HepG2 (cell line): ENCODE results near the gene CHPF. TPM values are rescaled to one million over a fixed set of nuclear protein-coding genes. Genes with fewer than 3 reads are reported as not detected.

Source experiments
- ATAC-seq: fragments of 200-7000 bp; cut with Tn5 transposase; 3 replicates; pipeline ENCODE4 v1.9.1; 2020; ENCODE audit warnings: mild to moderate bottlenecking, moderate library complexity
- BruUV-seq: library from RNA; stranded (reverse); fragments of 400-500 nt; replicated peaks from 2 replicates; lab custom pipeline; 2021; lab: Mats Ljungman, UMichigan
- CTCF ChIA-PET: fragments of 300-600 bp; formaldehyde crosslinking; extraction: SDS; loops from one replicate; lab custom pipeline; 2021; ENCODE audit warnings: low total read pairs, inconsistent platforms, low intra/inter-chr PET ratio; lab: Yijun Ruan, JAX
- POLR2A ChIA-PET: fragments of 350-600 bp; sonication (Branson Sonifier 250); formaldehyde crosslinking; loops from one replicate; lab custom pipeline; 2020; ENCODE audit warnings: antibody characterized with exemption, inconsistent platforms; lab: Yijun Ruan, JAX
- DNase-seq: peaks from one replicate; pipeline ENCODE4 v3.0.0-alpha.2; 2015; ENCODE audit warnings: low spot score
- FAIRE-seq: peaks from 3 replicates; lab custom pipeline; 2011; peaks lifted over from hg19 to GRCh38; lab: Jason Lieb, UNC
- H2AFZ ChIP-seq: one replicate; pipeline ENCODE4 v1.6.1; 2011; ENCODE audit warnings: low read length, inconsistent platforms
- H3K27ac ChIP-seq: fragments of 300-600 bp; 3 replicates; pipeline ENCODE4 v1.8.0; 2011; ENCODE audit warnings: mixed run types, mild to moderate bottlenecking, mixed read lengths, low read length, inconsistent platforms; ENCODE audit not compliant: insufficient read depth; ENCODE audit errors: extremely low read length
- H3K27me3 ChIP-seq, 2 experiments: fragments of 200-600 bp in 1 of 2; 2 replicates in 1 of 2; 3 replicates in 1 of 2; pipeline versions ENCODE4 v1.6.0 to v1.8.0; 2011; ENCODE audit warnings: low read length in 2 of 2, mild to moderate bottlenecking in 2 of 2, moderate library complexity in 2 of 2, inconsistent platforms in 1 of 2; ENCODE audit not compliant: insufficient read depth in 2 of 2, control insufficient read depth in 1 of 2
- H3K36me3 ChIP-seq, 2 experiments: fragments of 200-600 bp in 1 of 2; replicated peaks in 1 of 2; 2 replicates in 1 of 2; 3 replicates in 1 of 2; pipeline versions ENCODE4 v1.5.1 to v1.8.0; 2011; ENCODE audit warnings: low read length in 2 of 2, inconsistent platforms in 1 of 2; ENCODE audit not compliant: insufficient read depth in 2 of 2, control insufficient read depth in 1 of 2
- H3K4me1 ChIP-seq: 2 replicates; pipeline ENCODE4 v1.5.1; 2012; ENCODE audit warnings: low read length, inconsistent platforms; ENCODE audit not compliant: insufficient read depth
- H3K4me2 ChIP-seq: 2 replicates; pipeline ENCODE4 v1.6.0; 2011; ENCODE audit warnings: low read depth, low read length, inconsistent platforms
- H3K4me3 ChIP-seq, 3 experiments: fragments of 200-600 bp in 1 of 3; sonication (generic), shearing (Covaris generic) in 1 of 3; replicated peaks in 1 of 3; 2 replicates each; pipeline ENCODE4 v1.5.1; 2011 to 2016; ENCODE audit warnings: low read length in 3 of 3, inconsistent platforms in 2 of 3, low read depth in 2 of 3, mild to moderate bottlenecking in 2 of 3, control low read depth in 1 of 3, mixed read lengths in 1 of 3; ENCODE audit not compliant: insufficient read depth in 1 of 3
- H3K79me2 ChIP-seq: one replicate; pipeline ENCODE4 v1.6.1; 2011; ENCODE audit warnings: low read length, inconsistent platforms; ENCODE audit not compliant: insufficient read depth
- H3K9ac ChIP-seq: 2 replicates; pipeline ENCODE4 v1.6.0; 2011; ENCODE audit warnings: mild to moderate bottlenecking, low read depth, low read length, inconsistent platforms; ENCODE audit not compliant: insufficient read depth
- H3K9me3 ChIP-seq: 2 replicates; pipeline ENCODE4 v1.5.1; 2012; ENCODE audit warnings: mild to moderate bottlenecking, low read length
- H4K20me1 ChIP-seq: 2 replicates; pipeline ENCODE4 v1.6.0; 2011; ENCODE audit warnings: inconsistent platforms, mild to moderate bottlenecking, low read length, moderate library complexity; ENCODE audit not compliant: insufficient read depth
- DZIP1 ChIP-seq: sonication (generic); formaldehyde crosslinking; IDR thresholded peaks from 2 replicates; pipeline ENCODE4 v1.5.0; 2020; ENCODE audit warnings: mild to moderate bottlenecking, missing genetic modification reagents
- ELF3 ChIP-seq: IDR thresholded peaks from 2 replicates; pipeline ENCODE4 v1.6.1; 2016; ENCODE audit warnings: missing genetic modification reagents, missing compliant biosample characterization
- ETV5 ChIP-seq: IDR thresholded peaks from 2 replicates; pipeline ENCODE4 v1.6.1; 2018; ENCODE audit warnings: missing biosample characterization, missing genetic modification reagents, inconsistent platforms, borderline replicate concordance
- GZF1 ChIP-seq: sonication (generic); formaldehyde crosslinking; IDR thresholded peaks from 2 replicates; pipeline ENCODE4 v1.5.1; 2020; ENCODE audit warnings: mild to moderate bottlenecking, missing genetic modification reagents
- HNRNPK ChIP-seq: fragments of 200-400 bp; formaldehyde crosslinking; IDR thresholded peaks from 2 replicates; pipeline ENCODE4 v1.6.1; 2018; ENCODE audit warnings: low read length, low read depth, moderate library complexity, mild to moderate bottlenecking; ENCODE audit not compliant: poor library complexity, severe bottlenecking
- HOXA5 ChIP-seq: sonication (generic); formaldehyde crosslinking; IDR thresholded peaks from 2 replicates; pipeline ENCODE4 v1.4.0; 2020; ENCODE audit warnings: missing genetic modification reagents
- ZNF468 ChIP-seq: sonication (generic); formaldehyde crosslinking; IDR thresholded peaks from 2 replicates; pipeline ENCODE4 v1.8.0; 2022; ENCODE audit warnings: mild to moderate bottlenecking, moderate library complexity, missing genetic modification reagents
- ZNF512 ChIP-seq: sonication (generic); formaldehyde crosslinking; IDR thresholded peaks from 2 replicates; pipeline ENCODE4 v1.4.0; 2020; ENCODE audit warnings: mild to moderate bottlenecking, missing genetic modification reagents
- ZNF550 ChIP-seq: sonication (generic); formaldehyde crosslinking; IDR thresholded peaks from 2 replicates; pipeline ENCODE4 v1.4.0; 2020; ENCODE audit warnings: mild to moderate bottlenecking, missing genetic modification reagents, borderline replicate concordance
- ZNF552 ChIP-seq: sonication (generic); formaldehyde crosslinking; IDR thresholded peaks from 2 replicates; pipeline ENCODE4 v1.9.0; 2022; ENCODE audit warnings: missing genetic modification reagents, mild to moderate bottlenecking, borderline replicate concordance
- ZNF883 ChIP-seq: sonication (generic); formaldehyde crosslinking; IDR thresholded peaks from 2 replicates; pipeline ENCODE4 v1.5.1; 2020; ENCODE audit warnings: mild to moderate bottlenecking, missing genetic modification reagents; ENCODE audit errors: not compliant biosample characterization
- ZXDC ChIP-seq: sonication (generic); formaldehyde crosslinking; IDR thresholded peaks from 2 replicates; pipeline ENCODE4 v1.5.0; 2020; ENCODE audit warnings: mild to moderate bottlenecking, missing genetic modification reagents
- WGBS: methylation state at CpG from one replicate; pipeline ENCODE4 v1.1.6; 2017; ENCODE audit warnings: low lambda C conversion rate; 5-methylcytosine and 5-hydroxymethylcytosine counted together
- in situ Hi-C: cut with HindIII; loops from 2 replicates; pipeline ENCODE4 v1.10.0; 2017; ENCODE audit warnings: low pct_unique_long_range_greater_than_20kb; ENCODE audit not compliant: extremely low pct_ligation_motif_present
- intact Hi-C: fragments of 100-400 bp; cut with micrococcal nuclease; formaldehyde crosslinking; loops from one replicate; pipeline ENCODE4 v1.10.0; 2022; ENCODE audit not compliant: unreplicated experiment
- polyA plus RNA-seq, 8 experiments: library from polyadenylated mRNA; depleted of rRNA in 3 of 8; stranded (reverse) in 7 of 8; unstranded in 1 of 8; fragments of >200 nt; fragmentation: Illumina TruSeq in 4 of 8; extraction: Trizol in 4 of 8; gene quantifications; 2 replicates each; pipeline versions ENCODE4 v1.2.1 to v1.2.3, GENCODE V29; 2011 to 2016; ENCODE audit warnings: low read depth in 4 of 8, missing spikeins in 1 of 8, mixed read lengths in 1 of 8; ENCODE audit not compliant: insufficient read depth in 1 of 8
- total RNA-seq, 5 experiments: library from RNA; depleted of rRNA; stranded (reverse); fragments of >200 nt; fragmentation: Illumina TruSeq; extraction: Trizol; gene quantifications; 2 replicates each; pipeline ENCODE4 v1.2.3, GENCODE V29; 2016; ENCODE audit warnings: low read depth in 1 of 5
- TF ChIP-seq, protein P1 (sequence below): sonication (generic); formaldehyde crosslinking; IDR thresholded peaks from 2 replicates; pipeline ENCODE4 v1.8.0; 2022; ENCODE audit warnings: low read depth, missing genetic modification reagents

The CHPF gene
- total and polyA plus RNA-seq, 2 of the 13 experiments (the other 11 are each of a cell fraction or from before 2014, with no cell fraction given), result 79.6 to 111 TPM

DNA sequence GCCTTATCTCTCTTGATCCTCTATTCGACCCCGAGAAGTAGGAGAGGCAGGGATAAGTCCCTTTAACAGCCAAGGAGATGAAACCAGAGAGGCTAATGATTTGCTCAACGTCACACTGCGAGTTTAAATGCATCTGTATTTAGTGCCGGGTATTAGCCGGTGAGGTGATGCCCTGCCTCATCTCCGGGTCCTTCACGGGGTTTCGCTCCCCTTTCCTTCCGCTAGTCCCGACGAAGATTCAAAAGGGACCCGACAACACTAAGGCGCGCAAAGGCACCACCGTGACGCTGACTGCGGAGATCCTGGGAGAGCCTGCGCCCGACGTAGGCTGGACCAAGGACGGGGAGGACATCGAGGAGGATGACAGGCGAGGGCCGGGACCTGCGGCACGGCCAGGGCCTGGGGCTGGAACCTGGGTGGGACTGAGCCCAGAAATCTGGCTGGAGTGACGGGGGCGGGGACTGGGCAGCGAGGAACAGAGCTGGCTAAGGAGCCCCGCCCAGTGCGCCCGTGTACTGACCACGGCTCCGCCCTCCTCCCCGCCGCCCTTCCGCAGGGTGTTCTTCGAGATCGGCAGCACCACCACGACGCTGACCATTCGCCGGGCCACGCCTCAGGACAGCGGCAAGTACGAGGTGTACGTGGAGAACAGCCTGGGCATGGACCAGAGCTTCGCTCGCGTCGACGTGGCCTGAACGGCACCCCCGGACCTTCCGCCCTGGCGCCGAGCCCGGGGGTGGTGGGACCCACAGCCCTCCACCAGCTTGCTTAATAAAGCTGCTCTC, 45.9 kb downstream of the CHPF start:
- intact Hi-C loops, result loop anchor here (5.0 kb wide), 2 partner anchors 100 to 110 kb away; partner anchors contain the start of genes DNPEP and STK11IP
- ChIA-PET CTCF (interaction anchor here (3.8 kb wide), 1 partner anchor 32 kb away, joined by 53 read pairs; no protein-coding TSS in a partner anchor), POLR2A (interaction anchor here (1.0 to 4.4 kb wide), 20 partner anchors 9 to 253 kb away, joined by 3 to 94 read pairs (median 8); partner anchors contain the start of genes ASIC4, CHPF, DNAJB2 and DNPEP)
- no TSS peak for BruUV-seq
- no peaks in the 10 kb centered on the region for H3K9me3 ChIP-seq
- H4K20me1 ChIP-seq, result no peaks in the 10 kb centered on the region
- H3K4me3 ChIP-seq, result peak overlapping the region; percentile 79 to 93 (median 89)
- 17% methylated on average over 37 of the region's 59 CpGs for WGBS
- H2AFZ ChIP-seq, result no peak overlapping the region
- no peak for FAIRE-seq
- ATAC-seq, result peak; percentile 54
- H3K79me2 ChIP-seq, result peaks cover 12% of the 10 kb centered on the region
- peaks cover 7 to 48% of the 10 kb centered on the region in 2 experiments; a peak in 4 of 5 replicates for H3K27me3 ChIP-seq
- DNase-seq, result peak; percentile 38
- H3K4me2 ChIP-seq, result peak overlapping the region; percentile 97
- H3K9ac ChIP-seq, result peak overlapping the region; percentile 96
- H3K27ac ChIP-seq, result peak overlapping the region; percentile 70
- no peaks in the 10 kb centered on the region for H3K36me3 ChIP-seq
- in situ Hi-C loops, result no loop called here
- H3K4me1 ChIP-seq, result peaks cover 56% of the 10 kb centered on the region
- TF ChIP-seq HNRNPK (peak; percentile 48), ELF3 (CRISPR knock-in tag) (peak; percentile 42), ZNF552 (peak; percentile 69; the same call in 1 of the 2 replicates), ZNF468 (CRISPR knock-in tag) (peak; percentile 80; the same call in 1 of the 2 replicates), ZNF883 (peak; percentile 38), HOXA5 (CRISPR knock-in tag) (no peak), DZIP1 (CRISPR knock-in tag) (no peak), GZF1 (peak; percentile 73; the same call in 1 of the 2 replicates), ZNF550 (CRISPR knock-in tag) (no peak; the same call in 1 of the 2 replicates), ZXDC (CRISPR knock-in tag) (0 out of 2 replicates have a peak, but pooled peaks have one; percentile 28), ETV5 (CRISPR knock-in tag) (peak; percentile 27; the same call in 1 of the 2 replicates), ZNF512 (CRISPR knock-in tag) (peak; percentile 72; the same call in 1 of the 2 replicates)
- TF ChIP-seq, protein P1, sequence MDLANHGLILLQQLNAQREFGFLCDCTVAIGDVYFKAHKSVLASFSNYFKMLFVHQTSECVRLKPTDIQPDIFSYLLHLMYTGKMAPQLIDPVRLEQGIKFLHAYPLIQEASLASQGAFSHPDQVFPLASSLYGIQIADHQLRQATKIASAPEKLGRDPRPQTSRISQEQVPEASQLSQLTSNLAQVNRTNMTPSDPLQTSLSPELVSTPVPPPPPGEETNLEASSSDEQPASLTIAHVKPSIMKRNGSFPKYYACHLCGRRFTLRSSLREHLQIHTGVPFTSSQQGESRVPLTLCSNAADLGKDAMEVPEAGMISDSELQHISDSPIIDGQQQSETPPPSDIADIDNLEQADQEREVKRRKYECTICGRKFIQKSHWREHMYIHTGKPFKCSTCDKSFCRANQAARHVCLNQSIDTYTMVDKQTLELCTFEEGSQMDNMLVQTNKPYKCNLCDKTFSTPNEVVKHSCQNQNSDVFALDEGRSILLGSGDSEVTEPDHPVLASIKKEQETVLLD (CRISPR knock-in tag), result 0 out of 2 replicates have a peak, but pooled peaks have one; percentile 27
